A549 (cell line): ENCODE measurements around the gene ITGB1. TPM values are rescaled to one million over a fixed set of nuclear protein-coding genes. Genes with fewer than 3 reads are reported as not detected.
A peak's percentile ranks its signal among the peaks of the same experiment; 100 is the strongest.

Source experiments
- ATAC-seq, 2 experiments: fragments of 200-7000 bp in 1 of 2; fragments of >200 bp in 1 of 2; cut with Nextera tagmentation in 1 of 2; cut with Tn5 transposase in 1 of 2; 3 replicates each; pipeline versions ENCODE4 v1.8.0 to v1.9.1; 2018 to 2020; ENCODE audit warnings: mild to moderate bottlenecking in 1 of 2, moderate library complexity in 1 of 2
- CTCF ChIA-PET: fragments of 300-600 bp; sonication (Branson Sonifier 250); formaldehyde crosslinking; extraction: SDS; loops from one replicate; lab custom pipeline; 2021; ENCODE audit warnings: antibody characterized with exemption, inconsistent platforms; lab: Yijun Ruan, JAX
- POLR2A ChIA-PET: fragments of 350-600 bp; formaldehyde crosslinking; extraction: SDS; loops from one replicate; lab custom pipeline; 2021; ENCODE audit warnings: antibody characterized with exemption, inconsistent platforms; lab: Yijun Ruan, JAX
- DNase-seq, 2 experiments: peaks; one replicate each; pipeline versions ENCODE4 v3.0.0 to v3.0.0-alpha.2; 2011 to 2016; ENCODE audit warnings: low read depth in 1 of 2, low spot score in 1 of 2
- FAIRE-seq: peaks from 2 replicates; lab custom pipeline; 2011; peaks lifted over from hg19 to GRCh38; lab: Jason Lieb, UNC
- H3K27ac ChIP-seq, 2 experiments: fragments of >200 bp; sonication (Bioruptor Twin); formaldehyde crosslinking; 3 replicates each; pipeline ENCODE4 v1.5.1; 2016 to 2017
- H3K4me1 ChIP-seq: fragments of >200 bp; sonication (Bioruptor Twin); formaldehyde crosslinking; 3 replicates; pipeline ENCODE4 v1.6.1; 2016
- H3K4me2 ChIP-seq: fragments of >200 bp; sonication (Bioruptor Twin); formaldehyde crosslinking; 3 replicates; pipeline ENCODE4 v1.6.1; 2016
- H3K4me3 ChIP-seq: fragments of >200 bp; sonication (Bioruptor Twin); formaldehyde crosslinking; 3 replicates; pipeline ENCODE4 v1.5.1; 2016
- H3K9me3 ChIP-seq: fragments of >200 bp; sonication (Bioruptor Twin); formaldehyde crosslinking; 3 replicates; pipeline ENCODE4 v1.6.1; 2016
- BHLHE40 ChIP-seq: IDR thresholded peaks from 2 replicates; pipeline ENCODE4 v1.6.1; 2012; ENCODE audit warnings: low read depth, low read length, inconsistent platforms
- CHD2 ChIP-seq: fragments of 150-350 bp; IDR thresholded peaks from 2 replicates; pipeline ENCODE4 v1.6.1; 2014; ENCODE audit warnings: low read length; ENCODE audit not compliant: partially characterized antibody
- CHD4 ChIP-seq: fragments of 200-600 bp; sonication (generic); IDR thresholded peaks from 2 replicates; pipeline ENCODE4 v1.6.1; 2016; ENCODE audit warnings: antibody characterized with exemption, mild to moderate bottlenecking, borderline replicate concordance
- CTCF ChIP-seq: fragments of >200 bp; sonication (Bioruptor Twin); formaldehyde crosslinking; IDR thresholded peaks from 3 replicates; pipeline ENCODE4 v1.5.1; 2016
- ESRRA ChIP-seq: fragments of 150-350 bp; IDR thresholded peaks from 2 replicates; pipeline ENCODE4 v1.6.1; 2014; ENCODE audit warnings: mild to moderate bottlenecking, low read length, borderline replicate concordance
- HDAC2 ChIP-seq: fragments of 200-600 bp; sonication (generic); IDR thresholded peaks from 2 replicates; pipeline ENCODE4 v1.6.1; 2016
- HOXA7 ChIP-seq: fragments of 250-450 bp; sonication (Bioruptor Pico); IDR thresholded peaks from 2 replicates; pipeline ENCODE4 v1.5.0; 2020; ENCODE audit warnings: mild to moderate bottlenecking, moderate library complexity
- HOXB13 ChIP-seq: fragments of 250-450 bp; sonication (Bioruptor Pico); IDR thresholded peaks from 2 replicates; pipeline ENCODE4 v1.5.0; 2020; ENCODE audit warnings: low read depth, mild to moderate bottlenecking, moderate library complexity
- JUN ChIP-seq, 2 experiments: fragments of >200 bp; sonication (Bioruptor Twin); formaldehyde crosslinking; IDR thresholded peaks; 2 replicates in 1 of 2; 3 replicates in 1 of 2; pipeline ENCODE4 v1.6.1; 2016 to 2017
- KDM5A ChIP-seq: fragments of 200-600 bp; sonication (generic); IDR thresholded peaks from 2 replicates; pipeline ENCODE4 v1.6.1; 2016; ENCODE audit warnings: antibody characterized with exemption, mild to moderate bottlenecking
- MAFK ChIP-seq: fragments of 450-650 bp; IDR thresholded peaks from 2 replicates; pipeline ENCODE4 v1.6.1; 2014; ENCODE audit not compliant: partially characterized antibody
- MAX ChIP-seq: IDR thresholded peaks from 2 replicates; pipeline ENCODE4 v1.6.1; 2012
- MAZ ChIP-seq: fragments of 150-350 bp; IDR thresholded peaks from 2 replicates; pipeline ENCODE4 v1.6.1; 2014; ENCODE audit warnings: antibody characterized with exemption, low read depth, low read length, borderline replicate concordance
- NR3C1 ChIP-seq: fragments of >200 bp; sonication (Bioruptor Twin); formaldehyde crosslinking; IDR thresholded peaks from 3 replicates; pipeline ENCODE4 v1.6.1; 2017
- PHF8 ChIP-seq: fragments of 200-600 bp; sonication (generic); IDR thresholded peaks from 2 replicates; pipeline ENCODE4 v1.6.1; 2016; ENCODE audit warnings: low read depth, mild to moderate bottlenecking, antibody characterized with exemption, moderate library complexity, borderline replicate concordance
- POLR2AphosphoS2 ChIP-seq: conservative IDR thresholded peaks from 2 replicates; pipeline ENCODE4 v1.6.1; 2012; ENCODE audit warnings: low read length, improper control_type of control experiment, inconsistent platforms
- RCOR1 ChIP-seq: fragments of 150-350 bp; IDR thresholded peaks from 2 replicates; pipeline ENCODE4 v1.6.1; 2014; ENCODE audit warnings: antibody characterized with exemption, low read length, low read depth
- RFX5 ChIP-seq: fragments of 450-650 bp; IDR thresholded peaks from 2 replicates; pipeline ENCODE4 v1.7.1; 2014; ENCODE audit warnings: antibody characterized with exemption, mild to moderate bottlenecking, moderate library complexity
- RNF2 ChIP-seq: fragments of 200-600 bp; sonication (generic); IDR thresholded peaks from 2 replicates; pipeline ENCODE4 v1.6.1; 2016; ENCODE audit warnings: low read depth, mild to moderate bottlenecking, antibody characterized with exemption, moderate library complexity, borderline replicate concordance
- ZFP36 ChIP-seq: fragments of 450-650 bp; IDR thresholded peaks from 2 replicates; pipeline ENCODE4 v1.6.1; 2014; ENCODE audit warnings: borderline replicate concordance; ENCODE audit not compliant: partially characterized antibody
- ZNF302 ChIP-seq: fragments of 250-450 bp; sonication (Bioruptor Pico); IDR thresholded peaks from 2 replicates; pipeline ENCODE4 v1.9.0; 2021; ENCODE audit warnings: inconsistent platforms, mild to moderate bottlenecking, moderate library complexity
- WGBS: methylation state at CpG from one replicate; pipeline ENCODE4 v1.1.6; 2017; ENCODE audit errors: missing lambda C conversion rate; 5-methylcytosine and 5-hydroxymethylcytosine counted together
- polyA plus RNA-seq, 4 experiments: library from polyadenylated mRNA; depleted of rRNA in 3 of 4; stranded (reverse); fragments of >200 nt; fragmentation: RNase III in 1 of 4; extraction: RNeasy Plus Mini Kit Qiagen cat#74134 plus additional on column Dnase treatment in 1 of 4; gene quantifications; 2 replicates in 3 of 4; 3 replicates in 1 of 4; pipeline ENCODE4 v1.2.3, GENCODE V29; 2011 to 2017

ITGB1 gene
- polyA plus RNA-seq, 2 of the 4 experiments (the other 2 are of a cell fraction) = 1,270 to 2,408 TPM

GRCh38 chr10:32940321-32941301 is 17.4 kb downstream of the ITGB1 start:
- Histone ChIP-seq H3K4me2 (peak overlapping the region; percentile 97), H3K4me1 (peaks cover 100% of the 10 kb centered on the region), H3K9me3 (no peaks in the 10 kb centered on the region), H3K27ac (peak overlapping the region; percentile 29 to 71; a peak in 4 of 6 replicates), H3K4me3 (no peak overlapping the region)
- CTCF ChIA-PET = interaction anchor here (1.1 kb wide), 1 partner anchor 13 kb away, joined by 4 read pairs; no protein-coding TSS in a partner anchor
- ATAC-seq (no peak), FAIRE-seq (no peak), DNase-seq (peak in 1 of 2 experiments; percentile 38)
- WGBS = 60% methylated on average over 10 of the region's 10 CpGs
- POLR2A ChIA-PET = interaction anchor here (1.3 to 2.7 kb wide), 2 partner anchors 11 to 17 kb away, joined by 3 to 9 read pairs; no protein-coding TSS in a partner anchor
- TF ChIP-seq NR3C1 (no peak), BHLHE40 (no peak), HOXB13 (no peak), KDM5A (no peak), HOXA7 (CRISPR knock-in tag) (no peak), CTCF (no peak), JUN (IDR thresholded peaks at IDR 0.05) (no peak), ZNF302 (CRISPR knock-in tag) (no peak), ZFP36 (no peak), POLR2AphosphoS2 (no peak), RCOR1 (no peak), CHD4 (no peak), MAFK (no peak), MAZ (no peak), CHD2 (no peak), RNF2 (no peak), RFX5 (no peak), HDAC2 (no peak), MAX (no peak), PHF8 (no peak)

- Histone ChIP-seq H3K4me3 (no peak overlapping the region; the same call in 2 of the 3 replicates), H3K4me2 (peak overlapping the region; percentile 97)
- 64% methylated on average over 10 of the region's 10 CpGs for WGBS
- CTCF ChIA-PET = interaction anchor here (1.2 kb wide), 1 partner anchor 216 kb away, joined by 4 read pairs; no protein-coding TSS in a partner anchor
- no peak for FAIRE-seq
- TF ChIP-seq ESRRA = no peak
- TF ChIP-seq POLR2AphosphoS2 = peak; percentile 86; the same call in 1 of the 2 replicates
- TF ChIP-seq, all 56 proteins: peak for 1
- H3K4me1 ChIP-seq = peaks cover 100% of the 10 kb centered on the region
- ATAC-seq (peak; percentile 15 to 19; a peak in 4 of 6 replicates), DNase-seq (no peak)
- POLR2A ChIA-PET = interaction anchor here (1.2 to 2.7 kb wide), 3 partner anchors 10 to 41 kb away, joined by 4 to 11 read pairs (median 9); no protein-coding TSS in a partner anchor
- no peaks in the 10 kb centered on the region for H3K9me3 ChIP-seq
- H3K27ac ChIP-seq = peak overlapping the region in 1 of 2 experiments; percentile 61; a peak in 4 of 6 replicates
These were observed 18.5 kb downstream of the ITGB1 start for GRCh38 chr10:32939296-32940111.
